IPS-20b (cell line): ENCODE data around the gene INVS.
"Not testable (repeated sequence)": the region's sequence is repeated elsewhere in the genome, so short reads cannot be mapped to it uniquely, and the experiment has no call there.

Experiments used
- H3K27ac ChIP-seq: one replicate; pipeline ENCODE4 v1.5.1; 2013; ENCODE audit warnings: low read length
- H3K27me3 ChIP-seq: 2 replicates; pipeline ENCODE4 v1.6.1; 2013; ENCODE audit warnings: mild to moderate bottlenecking, low read length, inconsistent platforms; ENCODE audit not compliant: insufficient read depth
- H3K36me3 ChIP-seq: 2 replicates; pipeline ENCODE4 v1.6.1; 2013; ENCODE audit warnings: low read depth, mild to moderate bottlenecking, inconsistent platforms, low read length, moderate library complexity; ENCODE audit not compliant: insufficient read depth
- H3K4me1 ChIP-seq: 2 replicates; pipeline ENCODE4 v1.6.1; 2013; ENCODE audit warnings: mild to moderate bottlenecking, control low read depth, inconsistent platforms, low read length, moderate library complexity; ENCODE audit not compliant: insufficient read depth
- H3K4me3 ChIP-seq: 2 replicates; pipeline ENCODE4 v1.5.1; 2013; ENCODE audit warnings: mild to moderate bottlenecking, low read length, inconsistent platforms
- H3K9ac ChIP-seq: 2 replicates; pipeline ENCODE4 v1.6.1; 2013; ENCODE audit warnings: low read depth, mild to moderate bottlenecking, inconsistent platforms, low read length, moderate library complexity
- H3K9me3 ChIP-seq: 2 replicates; pipeline ENCODE4 v1.6.1; 2013; ENCODE audit warnings: mild to moderate bottlenecking, low read depth, low read length, inconsistent platforms; ENCODE audit not compliant: insufficient read depth

Gene INVS, protein sequence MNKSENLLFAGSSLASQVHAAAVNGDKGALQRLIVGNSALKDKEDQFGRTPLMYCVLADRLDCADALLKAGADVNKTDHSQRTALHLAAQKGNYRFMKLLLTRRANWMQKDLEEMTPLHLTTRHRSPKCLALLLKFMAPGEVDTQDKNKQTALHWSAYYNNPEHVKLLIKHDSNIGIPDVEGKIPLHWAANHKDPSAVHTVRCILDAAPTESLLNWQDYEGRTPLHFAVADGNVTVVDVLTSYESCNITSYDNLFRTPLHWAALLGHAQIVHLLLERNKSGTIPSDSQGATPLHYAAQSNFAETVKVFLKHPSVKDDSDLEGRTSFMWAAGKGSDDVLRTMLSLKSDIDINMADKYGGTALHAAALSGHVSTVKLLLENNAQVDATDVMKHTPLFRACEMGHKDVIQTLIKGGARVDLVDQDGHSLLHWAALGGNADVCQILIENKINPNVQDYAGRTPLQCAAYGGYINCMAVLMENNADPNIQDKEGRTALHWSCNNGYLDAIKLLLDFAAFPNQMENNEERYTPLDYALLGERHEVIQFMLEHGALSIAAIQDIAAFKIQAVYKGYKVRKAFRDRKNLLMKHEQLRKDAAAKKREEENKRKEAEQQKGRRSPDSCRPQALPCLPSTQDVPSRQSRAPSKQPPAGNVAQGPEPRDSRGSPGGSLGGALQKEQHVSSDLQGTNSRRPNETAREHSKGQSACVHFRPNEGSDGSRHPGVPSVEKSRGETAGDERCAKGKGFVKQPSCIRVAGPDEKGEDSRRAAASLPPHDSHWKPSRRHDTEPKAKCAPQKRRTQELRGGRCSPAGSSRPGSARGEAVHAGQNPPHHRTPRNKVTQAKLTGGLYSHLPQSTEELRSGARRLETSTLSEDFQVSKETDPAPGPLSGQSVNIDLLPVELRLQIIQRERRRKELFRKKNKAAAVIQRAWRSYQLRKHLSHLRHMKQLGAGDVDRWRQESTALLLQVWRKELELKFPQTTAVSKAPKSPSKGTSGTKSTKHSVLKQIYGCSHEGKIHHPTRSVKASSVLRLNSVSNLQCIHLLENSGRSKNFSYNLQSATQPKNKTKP

DNA sequence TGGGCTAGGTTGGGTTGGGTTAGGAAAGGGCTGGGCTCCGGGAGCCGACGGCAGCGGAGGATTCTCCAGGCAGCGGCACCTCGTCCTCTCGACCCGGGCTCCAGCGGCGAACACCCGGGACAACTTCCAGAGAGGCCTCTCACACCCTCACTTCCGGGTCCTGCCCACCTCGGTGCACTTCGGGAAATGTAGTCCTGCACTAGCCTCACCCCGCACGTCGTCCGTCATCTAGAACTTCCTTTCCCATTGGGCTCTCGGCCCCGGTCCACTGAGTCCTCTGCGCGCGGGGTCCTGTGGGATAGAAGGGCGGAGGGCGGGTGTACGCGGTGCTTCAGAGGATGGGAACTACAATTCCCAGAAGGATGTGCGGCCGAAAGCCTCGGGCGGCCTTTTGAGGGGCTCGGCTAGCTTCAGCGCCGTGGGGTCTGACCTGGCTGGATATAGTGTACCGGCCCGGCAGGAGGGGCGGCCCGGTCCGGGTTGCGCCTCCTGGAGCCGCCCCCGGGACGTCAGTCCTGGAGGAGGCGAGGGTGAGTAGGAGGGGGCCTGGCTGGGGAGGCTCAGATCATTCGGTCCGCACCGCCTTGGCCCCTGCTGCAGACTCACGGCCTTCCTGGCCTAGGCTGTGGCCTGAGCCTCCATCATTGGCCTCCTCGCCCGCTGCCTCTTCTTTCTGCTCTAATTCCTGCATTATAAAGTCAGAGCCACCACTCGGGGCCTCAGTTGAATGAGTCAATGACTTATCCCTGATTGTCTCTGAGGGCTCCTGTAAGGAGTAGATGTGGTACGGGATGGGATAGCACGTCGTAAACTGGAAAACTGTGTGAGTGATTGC, at the start of gene INVS, which contains the start of gene ERP44:
TSS of gene INVS (plus strand) at position 357 of the 835 bp plus-strand sequence. CDS start 5,279 bp downstream, outside the sequence.
TSS of gene ERP44 (minus strand) at position 114 of the 835 bp plus-strand sequence. CDS start 160 bp downstream, outside the sequence.
- Histone ChIP-seq H3K4me3 (peak within 1 kb of the TSS; percentile 100), H3K9ac (peak within 1 kb of the TSS; percentile 80), H3K27ac (peak within 1 kb of the TSS; percentile 25), H3K36me3 (no peaks in the 10 kb centered on the region), H3K27me3 (no peaks in the 10 kb centered on the region), H3K9me3 (no peaks in the 10 kb centered on the region), H3K4me1 (peaks cover 8% of the 10 kb centered on the region)

DNA sequence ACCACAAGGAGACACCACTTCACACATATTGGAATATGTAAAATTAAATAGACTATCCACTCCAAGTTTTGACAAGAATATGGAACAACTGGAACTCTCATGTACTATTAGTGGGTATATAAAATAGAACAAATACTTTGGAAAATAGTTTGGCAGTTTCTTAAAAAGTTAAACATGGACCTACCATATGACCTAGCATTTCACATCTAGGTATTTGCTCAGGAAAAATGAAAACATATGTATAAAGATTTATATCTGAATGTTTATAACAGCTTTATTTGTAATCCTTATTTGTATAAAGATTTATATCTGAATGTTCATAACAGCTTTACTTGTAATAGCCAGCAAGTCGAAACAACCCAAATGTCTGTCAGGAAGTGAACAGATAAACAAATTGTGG, 49.5 kb upstream of the INVS start:
- Histone ChIP-seq H3K9ac (no peak overlapping the region), H3K4me1 (no peaks in the 10 kb centered on the region), H3K36me3 (peaks cover 7% of the 10 kb centered on the region), H3K27me3 (no peaks in the 10 kb centered on the region), H3K9me3 (no peaks in the 10 kb centered on the region), H3K4me3 (no peak overlapping the region), H3K27ac (no peak overlapping the region)

DNA sequence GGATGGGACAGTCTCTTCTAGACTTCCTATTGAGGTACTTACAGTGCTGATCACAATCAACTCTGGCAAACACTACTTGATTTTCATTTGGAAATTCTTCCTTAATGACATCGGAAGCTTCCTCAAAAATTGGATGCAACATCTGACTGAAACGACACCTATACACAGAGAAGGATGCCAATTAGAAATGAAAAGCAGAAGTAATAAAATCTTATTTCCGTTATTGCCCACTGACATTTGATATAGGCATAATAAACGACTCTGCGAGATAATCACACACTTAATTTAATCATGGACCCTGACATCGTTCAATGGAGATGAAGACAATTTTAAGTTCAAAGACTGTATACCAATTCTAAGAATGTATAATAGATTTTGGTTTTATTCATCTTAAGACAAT, 46.7 kb upstream of the INVS start:
- H3K27me3 ChIP-seq = no peaks in the 10 kb centered on the region
- H3K9me3 ChIP-seq = no peaks in the 10 kb centered on the region
- H3K9ac ChIP-seq = no peak overlapping the region
- H3K36me3 ChIP-seq = peaks cover 12% of the 10 kb centered on the region
- no peaks in the 10 kb centered on the region for H3K4me1 ChIP-seq
- H3K27ac ChIP-seq = no peak overlapping the region
- no peak overlapping the region for H3K4me3 ChIP-seq

DNA sequence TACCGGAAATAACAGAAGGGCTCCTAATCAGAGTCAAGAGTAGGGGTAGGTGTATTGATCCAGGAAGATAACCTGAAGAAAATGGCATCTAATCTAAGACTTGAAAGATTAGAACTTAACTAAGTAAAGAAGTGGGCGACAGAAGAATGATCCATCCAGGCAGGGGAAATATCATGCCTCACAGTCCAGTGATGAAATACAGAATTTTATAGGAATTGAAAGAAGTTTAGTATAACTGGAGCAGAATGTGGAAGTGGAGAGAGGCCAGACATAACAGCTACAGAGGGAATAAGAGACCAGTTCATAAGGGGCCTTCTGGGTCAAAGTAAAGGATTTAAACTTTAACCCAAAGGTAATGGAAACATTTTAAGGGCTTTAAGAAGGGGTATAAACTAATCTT, 42.5 kb upstream of the INVS start:
- no peaks in the 10 kb centered on the region for H3K27me3 ChIP-seq
- no peak overlapping the region for H3K27ac ChIP-seq
- H3K9ac ChIP-seq = no peak overlapping the region
- peaks cover 14% of the 10 kb centered on the region; the same call in 1 of the 2 replicates for H3K36me3 ChIP-seq
- no peaks in the 10 kb centered on the region for H3K4me1 ChIP-seq
- H3K4me3 ChIP-seq = no peak overlapping the region
- H3K9me3 ChIP-seq = no peaks in the 10 kb centered on the region

DNA sequence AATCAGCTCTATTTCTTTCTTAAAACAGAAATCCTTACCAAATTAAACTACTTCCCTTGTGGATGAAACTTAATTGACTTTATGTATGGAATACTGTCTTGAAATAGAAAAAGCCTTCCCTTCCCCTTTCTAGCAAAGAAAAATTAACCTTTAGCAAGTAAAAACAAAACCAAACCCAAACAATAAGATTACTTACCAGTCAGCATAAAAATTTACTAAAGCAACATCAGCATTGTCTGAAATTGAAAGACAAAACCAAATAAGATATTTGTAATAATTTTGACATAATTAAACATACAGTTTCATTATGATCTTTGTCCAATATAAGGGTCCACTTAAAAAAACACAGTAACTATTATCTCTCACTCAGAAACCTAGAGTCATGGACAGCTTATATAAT, 41.4 kb upstream of the INVS start:
- no peaks in the 10 kb centered on the region for H3K9me3 ChIP-seq
- H3K4me1 ChIP-seq = no peaks in the 10 kb centered on the region
- 0 out of 2 replicates have a peak, but pooled peaks cover 14% of the 10 kb centered on the region for H3K36me3 ChIP-seq
- H3K9ac ChIP-seq = no peak overlapping the region
- H3K27me3 ChIP-seq = no peaks in the 10 kb centered on the region
- no peak overlapping the region for H3K4me3 ChIP-seq
- H3K27ac ChIP-seq = no peak overlapping the region

DNA sequence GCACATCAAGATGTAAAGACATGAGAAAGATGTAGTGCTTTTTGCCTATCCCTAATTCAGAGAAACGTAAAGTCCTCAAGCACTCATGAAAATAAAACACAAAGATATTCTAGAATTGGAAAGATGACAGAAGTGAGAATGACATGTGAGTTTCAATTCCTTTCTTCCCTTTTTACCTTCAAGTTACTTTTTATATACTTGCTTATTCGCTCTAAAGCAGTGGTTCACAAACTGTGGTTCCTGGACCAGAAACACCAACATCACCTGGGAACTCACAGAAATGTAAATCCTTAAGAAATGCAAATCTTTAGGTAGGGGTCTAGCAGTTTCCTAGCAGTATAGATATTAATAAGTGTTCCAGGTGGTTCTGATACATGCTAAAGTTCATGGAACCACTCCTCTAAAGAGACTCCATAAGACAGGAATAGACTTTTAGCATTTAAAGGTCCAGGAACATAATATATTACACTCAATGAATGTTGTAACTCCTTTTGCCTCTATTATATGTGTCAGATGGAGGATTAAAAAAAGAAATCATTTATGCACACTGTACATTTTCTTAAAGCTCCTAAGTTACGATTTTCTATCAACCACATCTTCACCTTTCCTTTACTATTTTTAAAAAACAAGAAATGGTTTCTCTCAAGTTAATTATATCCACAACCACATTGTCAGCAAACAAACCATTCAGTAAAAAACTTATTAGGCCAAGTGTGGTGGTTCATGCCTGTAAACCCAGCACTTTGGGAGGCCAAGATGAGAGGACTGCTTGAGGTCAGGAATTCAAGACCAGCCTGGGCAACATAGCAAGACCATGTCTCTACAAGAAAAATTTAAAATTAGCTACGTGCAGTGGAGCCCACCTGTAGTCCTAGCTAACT, 40.1 kb upstream of the INVS start:
- Histone ChIP-seq H3K27ac (no peak overlapping the region), H3K4me3 (no peak overlapping the region)

DNA sequence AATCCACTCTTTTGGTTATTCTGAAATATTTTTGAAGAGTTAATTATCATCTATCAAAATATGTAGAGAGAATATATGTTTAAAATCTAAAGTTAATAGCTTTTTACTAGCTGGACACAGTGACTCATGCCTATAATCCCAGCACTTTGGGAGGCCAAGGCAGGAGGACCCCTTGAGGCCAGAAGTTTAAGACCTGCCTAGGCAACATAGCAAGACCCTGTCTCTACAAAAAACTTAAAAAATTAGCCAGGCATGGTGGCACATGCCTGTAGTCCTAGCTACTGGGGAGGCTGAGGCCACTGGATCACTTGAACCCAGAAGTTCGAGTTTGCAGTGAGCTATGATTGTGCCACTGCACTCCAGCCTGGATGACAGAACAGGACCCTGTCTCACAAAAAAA, 36.4 kb upstream of the INVS start:
- H3K27ac ChIP-seq, H3K4me3 ChIP-seq, H3K9me3 ChIP-seq, H3K9ac ChIP-seq, H3K36me3 ChIP-seq, H3K27me3 ChIP-seq: not testable (repeated sequence)
- H3K4me1 ChIP-seq = peaks cover 11% of the 10 kb centered on the region; the same call in 1 of the 2 replicates

More for the DNA sequence above, 40.1 kb upstream of the INVS start:
- H3K27me3 ChIP-seq = no peaks in the 10 kb centered on the region
- no peaks in the 10 kb centered on the region for H3K9me3 ChIP-seq
- 0 out of 2 replicates have a peak, but pooled peaks cover 14% of the 10 kb centered on the region for H3K36me3 ChIP-seq
- peaks cover 8% of the 10 kb centered on the region; the same call in 1 of the 2 replicates for H3K4me1 ChIP-seq
- H3K9ac ChIP-seq = no peak overlapping the region

DNA sequence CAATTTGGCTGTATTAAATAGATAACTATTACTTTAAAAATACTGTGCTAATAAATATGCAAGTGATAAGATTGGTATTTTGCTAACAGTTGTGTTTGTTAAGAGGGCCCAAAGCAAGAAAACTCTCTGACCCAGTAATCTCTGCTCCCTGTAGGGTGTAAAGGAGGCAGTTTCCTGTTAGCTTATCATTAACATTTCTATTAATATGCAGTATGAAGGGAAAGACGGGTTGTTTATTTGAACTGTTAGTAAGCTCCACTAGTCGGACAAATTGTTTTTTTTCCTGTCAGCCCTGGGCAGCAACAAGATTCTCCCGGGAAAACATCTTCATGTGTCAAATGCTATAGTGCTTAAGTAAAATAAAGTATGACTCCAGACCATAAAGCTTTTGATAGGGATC, 35.9 kb upstream of the INVS start:
- no peak overlapping the region for H3K27ac ChIP-seq
- H3K4me1 ChIP-seq = peaks cover 11% of the 10 kb centered on the region; the same call in 1 of the 2 replicates
- peak overlapping the region; percentile 56 for H3K4me3 ChIP-seq

DNA sequence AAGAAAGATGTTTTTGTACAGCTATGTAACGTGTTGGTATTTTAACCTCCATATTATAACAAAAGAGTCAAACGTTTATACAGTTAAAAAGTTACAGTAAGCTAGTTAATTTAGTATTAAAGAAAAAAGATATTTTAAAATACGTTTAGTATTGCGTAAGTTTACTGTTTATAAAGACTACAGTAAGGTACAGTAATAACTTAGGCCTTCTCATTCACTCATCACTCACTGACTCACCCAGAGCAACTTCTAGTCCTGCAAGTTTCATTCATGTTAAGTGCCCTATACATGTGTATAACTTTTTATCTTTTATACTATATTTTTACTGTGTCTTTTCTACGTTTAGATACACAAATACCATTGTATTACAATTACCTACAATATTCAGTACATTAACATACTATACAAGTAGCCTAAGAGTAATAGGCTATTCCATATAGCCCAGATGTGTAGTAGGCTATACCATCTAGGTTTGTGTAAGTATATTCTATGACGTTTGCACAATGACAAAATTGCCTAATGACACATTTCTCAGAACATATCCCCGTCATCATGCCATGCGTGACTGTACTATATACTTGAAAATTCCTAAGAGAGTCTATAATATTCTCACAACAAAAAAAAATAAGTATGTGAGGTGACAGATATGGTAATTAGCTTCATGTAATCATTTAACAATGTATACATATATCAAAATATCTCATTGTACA, 34.0 kb upstream of the INVS start:
- no peak overlapping the region for H3K4me3 ChIP-seq
- H3K27me3 ChIP-seq = no peaks in the 10 kb centered on the region
- H3K36me3 ChIP-seq = no peaks in the 10 kb centered on the region
- H3K9me3 ChIP-seq = no peaks in the 10 kb centered on the region
- no peak overlapping the region for H3K27ac ChIP-seq
- no peak overlapping the region for H3K9ac ChIP-seq
- H3K4me1 ChIP-seq = peaks cover 11% of the 10 kb centered on the region; the same call in 1 of the 2 replicates

More for the DNA sequence above, 35.9 kb upstream of the INVS start:
- no peaks in the 10 kb centered on the region for H3K27me3 ChIP-seq
- no peaks in the 10 kb centered on the region for H3K9me3 ChIP-seq
- H3K9ac ChIP-seq = no peak overlapping the region
- 0 out of 2 replicates have a peak, but pooled peaks cover 9% of the 10 kb centered on the region for H3K36me3 ChIP-seq

DNA sequence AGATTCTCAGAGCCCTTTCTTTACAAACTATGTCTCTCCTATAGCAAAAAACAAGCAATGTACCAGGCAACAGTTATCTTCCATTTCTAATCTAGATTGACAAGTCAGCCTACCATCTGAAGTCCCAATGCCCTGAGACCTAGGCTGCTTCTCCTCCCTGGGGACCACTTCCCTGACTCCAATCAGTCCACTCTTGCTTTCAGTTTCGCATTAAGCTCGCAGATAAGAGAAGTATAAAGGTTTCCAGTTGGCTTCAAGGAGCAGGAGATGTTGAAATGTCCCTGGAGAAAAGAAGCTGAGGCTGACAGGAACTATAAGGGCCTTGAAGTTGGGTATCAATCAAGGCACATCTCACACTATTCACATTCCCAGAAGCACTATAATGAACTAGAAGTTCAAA, 32.5 kb upstream of the INVS start:
- Histone ChIP-seq H3K9ac (no peak overlapping the region), H3K4me1 (peaks cover 11% of the 10 kb centered on the region; the same call in 1 of the 2 replicates), H3K27me3 (no peaks in the 10 kb centered on the region), H3K27ac (no peak overlapping the region), H3K36me3 (no peaks in the 10 kb centered on the region), H3K9me3 (no peaks in the 10 kb centered on the region), H3K4me3 (no peak overlapping the region)
